GM19328 (cell line): ENCODE results near the gene DRICH1.
"Not testable (repeated sequence)": the region's sequence is repeated elsewhere in the genome, so short reads cannot be mapped to it uniquely, and the experiment has no call there.

Experiments used
- ATAC-seq: cut with Tn5 transposase; IDR thresholded peaks from one replicate; pipeline ENCODE4 v1.9.1; 2021; ENCODE audit warnings: mild to moderate bottlenecking, moderate library complexity; ENCODE audit not compliant: unreplicated experiment

Gene DRICH1

GRCh38 chr22:23569716-23570115 is 62.4 kb downstream of the DRICH1 start:
- no peak for ATAC-seq

GRCh38 chr22:23569291-23569690 is 62.8 kb downstream of the DRICH1 start:
- ATAC-seq: no peak

- no peak for ATAC-seq
Observed at GRCh38 chr22:23566705-23567475, 65.2 kb downstream of the DRICH1 start.

GRCh38 chr22:23565915-23566704 is 66.0 kb downstream of the DRICH1 start:
- ATAC-seq: no peak

- ATAC-seq: no peak
Observed at GRCh38 chr22:23565305-23565914, 66.7 kb downstream of the DRICH1 start.

GRCh38 chr22:23564276-23564675 is 67.8 kb downstream of the DRICH1 start:
- no peak for ATAC-seq

- no peak for ATAC-seq
Observed at GRCh38 chr22:23563111-23563510, 69.0 kb downstream of the DRICH1 start.

- ATAC-seq: no peak
Observed at GRCh38 chr22:23562186-23562585, 69.9 kb downstream of the DRICH1 start.

GRCh38 chr22:23561025-23561510 is 71.1 kb downstream of the DRICH1 start:
- not testable (repeated sequence) for ATAC-seq

- ATAC-seq: not testable (repeated sequence)
Observed at GRCh38 chr22:23560215-23560614, 71.9 kb downstream of the DRICH1 start.
